ENCODE measurements around the gene KCTD14. TPM values are rescaled to one million over a fixed set of nuclear protein-coding genes. Genes with fewer than 3 reads are reported as not detected.

KCTD14 gene
- total and polyA plus RNA-seq, 9 of the 15 experiments (the other 6 are each of a cell fraction or from before 2014, with no cell fraction given), result 0.04 to 0.30 (median 0.11) TPM; not detected in 2

- TF ChIP-seq MXD1 (CRISPR knock-in tag; IDR thresholded peaks at IDR 0.05; ENCODE audit: borderline replicate concordance, poor library complexity, severe bottlenecking) (no peak), ARID1B (IDR thresholded peaks at IDR 0.05) (peak; percentile 79), TCF15 (CRISPR knock-in tag; IDR thresholded peaks at IDR 0.05) (no peak), POLR2A (conservative IDR thresholded peaks at IDR 0.05) (peak; percentile 50), RBM34 (IDR thresholded peaks at IDR 0.05; ENCODE audit: borderline replicate concordance, insufficient read depth, low read length) (no peak), ZNF212 (CRISPR knock-in tag; IDR thresholded peaks at IDR 0.05) (peak; percentile 73; the same call in 1 of the 2 replicates), PHB2 (IDR thresholded peaks at IDR 0.05; ENCODE audit: low read depth) (peak; percentile 71; the same call in 1 of the 2 replicates), ZNF41 (CRISPR knock-in tag; conservative IDR thresholded peaks at IDR 0.05) (no peak), FUS (optimal IDR thresholded peaks at IDR 0.05; ENCODE audit: low read depth, low read length) (no peak), ZNF224 (CRISPR knock-in tag; IDR thresholded peaks at IDR 0.05) (no peak), MAFG (tag; conservative IDR thresholded peaks at IDR 0.05) (0 out of 2 replicates have a peak, but pooled peaks have one; percentile 6)
Measured at GRCh38 chr11:78039919-78040671, 17.0 kb upstream of the KCTD14 start (continued).
